Fibroblast of upper back skin (primary cell): ENCODE measurements around the gene TRAF2.

Source experiments
- DNase-seq: peaks from one replicate; pipeline ENCODE4 v3.0.0-alpha.2; 2013

Gene TRAF2

DNA sequence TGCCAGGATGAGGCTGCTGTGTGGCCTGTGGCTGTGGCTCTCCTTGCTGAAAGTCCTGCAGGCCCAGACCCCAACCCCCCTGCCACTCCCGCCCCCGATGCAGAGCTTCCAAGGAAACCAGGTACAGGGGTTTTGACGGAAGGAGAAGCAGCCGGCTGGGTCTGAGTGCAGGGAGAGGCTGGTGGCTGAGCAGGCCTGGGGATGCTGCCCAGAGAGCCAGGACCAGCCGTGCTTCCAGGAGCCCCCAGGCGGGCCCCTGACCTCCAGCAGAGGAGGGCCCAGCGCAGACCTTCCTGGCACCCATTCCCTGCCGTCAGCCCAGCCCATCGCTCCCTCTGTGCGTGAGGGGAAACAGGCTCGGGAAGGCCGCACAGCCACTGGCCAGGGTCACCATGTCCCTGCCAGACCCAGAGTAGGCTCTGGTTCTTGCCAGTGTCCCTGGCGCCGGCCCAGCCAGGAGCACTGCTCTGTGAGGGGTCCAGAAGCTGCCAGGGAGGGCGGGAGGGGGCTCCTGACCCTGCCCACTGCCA is 66.1 kb downstream of the TRAF2 start:
- DNase-seq, result no peak

DNA sequence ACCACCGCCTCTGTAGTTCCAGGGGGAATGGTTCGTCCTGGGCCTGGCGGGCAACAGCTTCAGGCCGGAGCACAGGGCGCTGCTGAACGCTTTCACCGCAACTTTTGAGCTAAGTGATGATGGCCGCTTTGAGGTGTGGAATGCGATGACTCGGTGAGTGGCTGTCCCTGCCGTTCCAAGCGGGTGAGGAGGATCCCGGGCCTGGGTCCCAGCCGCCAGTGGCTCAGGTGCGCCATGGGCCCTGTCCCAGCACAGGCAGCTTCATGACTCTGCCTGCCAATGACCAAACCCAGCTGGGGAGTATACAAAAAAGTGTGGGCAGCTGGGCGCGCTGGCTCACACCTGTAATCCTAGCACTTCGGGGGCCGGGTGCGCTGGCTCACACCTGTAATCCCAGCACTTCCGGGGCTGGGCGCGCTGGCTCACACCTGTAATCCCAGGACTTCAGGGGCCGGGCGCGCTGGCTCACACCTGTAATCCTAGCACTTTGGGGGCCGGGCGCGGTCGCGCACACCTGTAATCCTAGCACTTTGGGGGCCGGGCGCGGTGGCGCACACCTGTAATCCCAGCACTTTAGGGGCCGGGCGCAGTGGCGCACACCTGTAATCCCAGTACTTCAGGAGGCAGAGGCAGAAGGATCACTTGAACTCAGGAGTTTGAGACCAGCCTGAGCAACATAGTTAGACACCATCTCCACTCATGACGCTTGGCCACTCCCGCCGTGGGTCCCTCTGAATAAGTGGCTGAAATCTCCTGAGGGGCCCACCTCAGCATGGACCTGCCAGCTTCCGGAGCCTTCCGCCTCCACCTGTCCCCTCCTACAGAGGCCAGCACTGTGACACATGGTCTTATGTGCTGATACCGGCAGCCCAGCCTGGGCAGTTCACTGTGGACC is 66.8 kb downstream of the TRAF2 start:
- DNase-seq, result no peak

DNA sequence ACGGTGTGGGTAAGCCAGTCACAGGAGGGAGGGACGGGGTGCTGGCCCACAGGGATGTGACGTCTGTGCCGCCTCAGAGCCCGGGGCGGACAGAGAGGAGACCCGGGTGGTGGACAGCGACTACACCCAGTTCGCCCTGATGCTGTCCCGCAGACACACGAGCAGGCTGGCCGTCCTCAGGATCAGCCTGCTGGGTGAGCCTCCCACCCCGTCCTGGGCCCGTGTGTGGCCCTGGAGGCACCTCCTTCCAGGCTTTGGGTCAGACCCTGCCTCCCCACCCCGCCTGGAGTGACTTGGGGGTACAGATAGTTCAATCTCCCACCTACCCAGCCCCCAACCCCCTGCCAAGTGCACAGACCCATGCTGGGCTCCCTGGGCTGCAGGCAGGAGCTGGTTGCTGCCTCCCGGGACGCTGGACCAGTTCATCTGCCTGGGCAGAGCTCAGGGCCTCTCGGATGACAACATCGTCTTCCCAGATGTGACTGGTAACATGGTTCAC is 67.5 kb downstream of the TRAF2 start:
- DNase-seq, result no peak

DNA sequence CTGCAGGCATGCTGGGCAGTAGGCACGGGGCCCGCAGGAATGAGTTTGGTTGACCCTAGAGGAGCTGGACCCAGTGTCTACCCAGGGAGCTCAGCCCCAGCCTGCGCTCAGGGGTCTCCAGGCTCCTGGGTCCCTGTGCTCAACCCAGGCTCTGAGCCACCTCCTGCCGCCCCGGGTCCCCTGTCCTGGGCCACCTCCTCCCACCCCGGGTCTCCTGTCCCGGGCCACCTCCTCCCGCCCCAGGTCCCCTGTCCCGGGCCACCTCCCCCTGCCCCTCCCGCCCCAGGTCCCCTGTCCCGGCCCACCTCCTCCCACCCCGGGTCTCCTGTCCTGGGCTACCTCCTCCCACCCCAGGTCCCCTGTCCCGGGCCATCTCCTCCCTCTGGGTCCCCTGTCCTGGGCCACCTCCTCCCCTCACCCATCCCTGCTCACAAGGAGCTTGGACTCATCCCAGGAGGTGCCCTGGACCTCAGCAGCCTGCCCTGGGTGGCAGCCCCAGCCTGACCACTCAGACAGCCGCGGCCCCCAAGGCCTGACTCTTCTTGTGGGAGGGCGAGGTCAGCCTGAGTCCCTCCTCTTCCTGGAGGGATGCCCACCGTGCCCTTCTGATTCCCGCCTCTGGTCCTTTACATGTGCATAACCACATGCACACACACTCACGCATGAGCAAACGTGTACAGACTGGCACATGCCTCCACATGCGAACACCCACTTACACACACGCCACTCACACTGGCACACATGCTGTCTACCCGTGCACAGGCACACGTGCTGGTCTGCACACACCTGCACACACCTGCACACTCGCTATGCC is 68.2 kb downstream of the TRAF2 start:
- DNase-seq, result no peak

DNA sequence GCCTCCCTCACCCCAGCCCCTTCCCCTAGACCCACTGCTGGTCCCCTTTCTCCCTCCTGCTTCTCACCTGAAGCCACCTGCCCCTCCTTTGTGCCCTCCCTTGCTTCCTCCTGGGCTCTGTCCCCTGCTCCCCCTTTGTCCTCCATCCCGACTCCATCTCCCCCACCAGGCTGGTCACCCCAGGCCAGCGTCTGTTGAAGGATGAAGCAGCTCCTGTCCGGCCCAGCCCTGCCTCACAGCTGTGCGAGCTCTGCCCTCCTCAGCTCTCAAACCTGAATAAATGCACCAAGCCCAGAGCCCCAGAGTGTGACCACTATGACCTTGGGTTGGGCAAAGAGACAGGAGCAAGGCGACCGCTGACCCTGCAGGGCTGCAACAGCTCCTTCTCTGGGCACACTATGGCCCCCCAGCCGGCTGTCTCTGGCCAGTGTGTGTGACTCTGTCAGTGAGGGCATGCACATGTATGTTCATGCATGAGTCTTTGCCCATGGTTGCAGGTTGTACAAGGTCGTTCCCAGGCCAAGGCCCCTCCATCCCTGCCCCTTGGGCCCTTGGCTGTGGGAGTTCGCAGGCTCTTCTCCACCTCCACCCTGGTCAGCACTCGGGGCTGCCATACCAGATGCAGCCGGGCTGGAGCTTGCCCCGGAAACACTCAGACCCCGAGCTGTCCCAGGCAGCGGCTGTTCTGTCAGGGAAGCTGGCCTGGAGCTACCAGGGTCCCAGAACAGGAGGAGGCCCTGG is 69.1 kb downstream of the TRAF2 start:
- DNase-seq, result no peak

DNA sequence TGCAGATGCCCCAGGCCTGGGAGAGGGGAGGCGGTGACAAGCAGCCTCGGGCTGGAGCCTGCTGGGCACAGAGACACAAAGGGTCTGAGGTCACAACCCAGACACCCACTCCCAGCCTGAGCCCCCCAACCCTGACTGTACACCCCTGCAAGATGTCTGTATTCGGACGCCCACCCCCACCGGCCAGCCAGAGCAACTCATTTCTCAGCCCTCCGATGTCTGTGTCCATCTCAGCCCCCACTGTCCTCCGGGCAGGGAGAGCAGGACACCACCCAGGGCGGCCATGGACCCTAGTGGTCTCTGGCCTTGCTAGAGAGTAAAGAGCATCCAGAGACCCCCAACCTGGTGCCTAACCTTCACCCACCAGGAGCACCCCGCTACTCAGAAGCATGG is 69.6 kb downstream of the TRAF2 start:
- no peak for DNase-seq

DNA sequence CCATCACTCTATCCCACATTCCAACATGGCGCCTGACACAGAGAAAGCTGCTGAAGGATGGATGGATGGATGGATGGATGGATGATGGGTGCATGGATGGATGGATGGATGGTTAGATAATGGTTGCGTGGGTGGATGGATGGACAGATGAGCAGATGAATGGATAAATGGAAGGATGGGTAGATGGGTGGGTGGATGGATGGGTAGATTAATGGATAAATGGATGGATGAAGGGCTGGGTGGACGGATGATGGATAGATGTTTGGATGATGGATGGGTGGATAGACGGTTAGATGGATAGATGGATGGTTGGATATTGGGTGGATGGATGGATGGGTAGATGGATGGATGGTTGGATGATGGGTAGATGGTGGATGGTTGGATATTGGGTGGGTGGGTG is 70.3 kb downstream of the TRAF2 start:
- no peak for DNase-seq

DNA sequence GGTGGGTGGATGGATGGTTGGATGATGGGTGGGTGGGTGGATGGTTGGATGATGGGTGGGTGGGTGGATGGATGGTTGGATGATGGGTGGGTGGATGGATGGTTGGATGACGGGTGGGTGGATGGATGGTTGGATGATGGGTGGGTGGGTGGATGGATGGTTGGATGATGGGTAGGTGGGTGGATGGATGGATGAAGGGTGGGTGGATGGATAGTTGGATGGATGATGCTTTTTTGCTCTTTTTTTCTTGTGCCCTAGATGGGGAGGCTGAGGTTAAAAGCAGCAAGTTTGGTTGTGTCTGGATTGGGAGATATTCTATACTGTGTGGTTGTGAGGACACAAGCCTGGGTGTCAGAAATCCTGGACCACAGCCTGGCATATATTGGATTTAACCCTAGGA is 71.1 kb downstream of the TRAF2 start:
- DNase-seq, result no peak

DNA sequence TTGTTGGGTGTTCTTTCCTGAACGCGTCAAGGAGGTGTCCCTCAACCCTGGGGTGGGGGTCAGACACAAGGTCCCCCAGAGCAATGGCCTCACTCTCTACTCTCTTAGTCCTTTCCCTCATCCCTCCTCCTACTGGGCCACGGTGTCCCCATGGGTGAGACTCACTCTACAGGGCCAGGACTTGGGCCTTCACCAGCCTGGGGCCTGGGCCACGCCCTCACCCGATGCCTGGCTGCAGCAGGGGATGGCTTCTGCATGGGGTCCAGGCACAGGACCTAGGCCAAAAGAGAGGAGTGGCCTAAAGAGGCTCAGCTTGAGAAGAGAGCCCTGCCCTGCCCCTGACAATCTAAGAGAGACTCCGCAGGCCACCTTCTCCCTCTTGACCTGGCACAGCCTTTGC is 71.6 kb downstream of the TRAF2 start:
- DNase-seq, result no peak

DNA sequence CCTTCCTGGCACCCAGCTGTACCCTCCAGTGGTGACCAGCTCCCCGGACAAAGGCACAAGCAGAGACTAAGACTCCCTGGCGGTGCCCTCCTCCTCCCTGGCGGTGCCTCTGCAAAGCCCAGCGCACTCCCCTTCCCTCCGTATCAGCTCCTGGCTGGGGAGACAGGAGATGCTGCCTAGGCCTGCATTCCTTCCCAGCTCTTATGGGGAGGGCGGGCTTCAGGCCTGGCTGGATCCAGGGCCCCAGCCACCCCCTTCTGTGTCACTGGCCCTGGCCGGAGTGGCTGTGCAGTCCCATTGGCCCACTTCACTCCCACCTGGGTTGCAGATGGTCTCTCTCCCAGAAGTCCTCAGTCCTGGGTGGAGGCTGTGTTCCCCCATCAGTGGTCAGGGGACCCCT is 72.2 kb downstream of the TRAF2 start:
- no peak for DNase-seq

DNA sequence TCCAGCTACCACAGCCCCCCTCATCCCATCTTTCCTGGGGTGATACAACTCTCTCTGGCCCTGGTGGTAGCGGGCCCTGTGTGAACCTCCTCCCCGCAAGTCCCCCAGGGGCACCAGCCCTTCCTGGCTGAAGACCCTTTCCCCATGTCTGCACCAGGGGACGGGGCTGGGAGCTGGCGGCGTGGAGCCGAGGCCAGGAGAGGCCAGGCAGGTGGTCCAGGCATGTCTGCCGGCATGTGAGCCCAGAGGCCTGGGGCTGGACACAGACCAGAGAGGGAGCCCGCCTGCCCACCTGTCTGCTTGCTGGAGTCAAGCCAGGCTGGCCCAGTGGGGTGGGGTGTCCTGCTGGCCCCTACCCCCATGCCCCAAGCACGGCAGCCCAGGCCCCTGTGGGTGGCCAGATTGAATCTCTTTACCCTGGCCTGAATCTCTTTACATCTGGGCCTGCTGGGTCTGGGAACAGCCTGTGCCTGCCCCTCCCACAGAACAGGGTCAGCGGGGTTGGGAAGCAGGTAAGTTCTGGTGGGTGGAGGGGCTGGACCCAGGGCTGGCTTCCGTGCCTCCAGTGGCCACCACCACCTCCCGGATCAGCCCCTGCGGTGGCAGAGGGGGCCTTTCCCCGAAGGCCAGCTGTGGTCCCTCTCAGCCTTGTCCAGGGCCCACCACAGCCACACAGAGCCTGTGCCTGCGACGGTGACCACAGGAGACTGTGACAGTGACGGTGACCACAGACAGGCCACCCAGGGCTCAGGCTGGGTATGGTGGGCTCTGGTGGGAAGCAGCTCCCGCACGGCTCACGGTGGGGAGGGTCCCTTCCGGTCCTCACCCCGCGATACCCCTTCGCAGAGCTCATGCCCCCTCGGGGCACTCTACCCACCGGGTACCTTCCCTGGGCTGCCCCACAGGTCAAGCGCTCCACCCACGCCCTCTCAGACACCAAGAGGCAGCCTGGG is 72.9 kb downstream of the TRAF2 start:
- no peak for DNase-seq

DNA sequence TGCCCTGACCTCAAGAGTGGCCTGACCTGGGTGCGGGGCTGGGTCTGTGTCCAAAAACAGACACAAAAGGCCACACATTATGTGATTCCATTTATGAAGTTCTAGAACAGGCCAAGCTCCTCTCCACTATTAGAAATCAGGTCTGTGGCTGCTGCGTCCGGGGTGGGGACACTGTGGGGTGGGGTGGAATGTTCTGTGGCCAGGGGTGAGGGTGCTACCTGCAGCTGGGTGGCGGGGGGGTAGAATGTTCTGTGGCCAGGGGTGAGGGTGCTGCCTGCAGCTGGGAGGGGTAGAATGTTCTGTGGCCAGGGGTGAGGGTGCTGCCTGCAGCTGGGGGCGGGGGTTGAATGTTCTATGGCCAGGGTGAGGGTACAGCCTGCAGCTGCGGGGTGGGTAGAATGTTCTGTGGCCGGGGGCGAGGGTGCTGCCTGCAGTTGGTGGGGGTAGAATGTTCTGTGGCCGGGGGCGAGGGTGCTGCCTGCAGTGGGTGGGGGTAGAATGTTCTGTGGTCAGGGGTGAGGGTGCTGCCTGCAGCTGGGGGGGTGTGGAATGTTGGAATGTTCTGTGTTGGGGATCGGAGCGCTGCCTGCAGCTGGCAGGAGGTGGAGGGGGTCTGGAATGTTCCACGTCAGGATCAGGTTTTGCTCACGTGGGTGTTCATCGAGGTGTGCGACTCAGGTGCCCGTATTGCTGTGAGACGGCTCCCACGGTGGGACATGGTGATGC is 74.1 kb downstream of the TRAF2 start:
- no peak for DNase-seq

DNA sequence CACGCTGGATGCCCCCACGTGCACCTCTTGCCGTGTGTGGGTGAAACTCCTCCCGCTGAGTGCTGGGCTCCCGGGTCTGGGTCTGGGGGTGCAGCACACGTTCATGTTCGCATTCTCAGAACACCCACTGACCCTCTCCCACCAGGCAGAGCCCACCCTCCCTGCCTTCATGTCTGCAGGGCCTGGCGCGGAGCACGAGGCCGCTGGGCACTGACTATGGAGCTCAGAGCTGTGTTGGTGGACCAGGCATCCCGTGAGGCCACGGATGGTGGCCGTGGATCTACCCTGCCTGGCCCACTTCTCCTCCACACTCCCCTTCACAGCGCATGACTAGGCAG is 74.6 kb downstream of the TRAF2 start:
- no peak for DNase-seq

DNA sequence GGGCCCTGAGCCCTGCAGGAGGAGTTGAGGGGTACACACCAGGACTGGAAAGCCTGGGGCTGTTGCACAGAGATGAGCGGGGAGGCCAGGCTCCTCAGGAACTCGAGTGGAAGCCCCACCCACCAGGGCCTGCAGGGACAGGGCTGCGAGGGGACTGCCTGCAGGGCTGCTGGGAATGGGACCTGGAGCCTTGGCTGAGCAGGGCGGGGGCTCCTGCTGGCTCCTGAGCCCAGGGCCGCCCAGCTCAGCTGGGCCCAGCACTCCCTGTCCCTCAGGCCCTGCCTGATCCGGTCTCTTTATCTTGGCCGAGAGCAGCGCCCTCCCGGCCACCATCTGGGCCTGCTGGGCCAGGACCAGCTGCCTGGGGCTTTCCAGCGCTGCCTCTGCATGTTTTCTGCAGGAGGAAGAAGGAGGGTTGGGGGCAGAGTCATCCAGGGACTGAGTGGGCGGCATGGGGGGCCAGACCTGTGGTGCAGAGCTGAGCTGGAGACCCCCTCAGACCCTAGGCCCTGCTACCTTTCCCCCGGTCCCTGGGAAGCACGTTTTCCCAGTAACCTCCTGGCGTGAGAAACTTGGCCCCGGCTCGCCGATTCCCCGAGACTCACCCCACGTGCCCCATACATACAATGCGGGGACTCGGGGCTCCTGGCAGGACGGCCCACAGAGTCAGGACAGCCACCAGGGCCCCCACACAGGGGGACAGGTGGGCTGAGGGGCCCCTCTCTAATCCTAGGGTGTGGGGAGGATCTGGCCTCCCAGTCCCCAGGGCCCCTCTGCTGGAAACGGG is 75.2 kb downstream of the TRAF2 start:
- DNase-seq, result no peak

DNA sequence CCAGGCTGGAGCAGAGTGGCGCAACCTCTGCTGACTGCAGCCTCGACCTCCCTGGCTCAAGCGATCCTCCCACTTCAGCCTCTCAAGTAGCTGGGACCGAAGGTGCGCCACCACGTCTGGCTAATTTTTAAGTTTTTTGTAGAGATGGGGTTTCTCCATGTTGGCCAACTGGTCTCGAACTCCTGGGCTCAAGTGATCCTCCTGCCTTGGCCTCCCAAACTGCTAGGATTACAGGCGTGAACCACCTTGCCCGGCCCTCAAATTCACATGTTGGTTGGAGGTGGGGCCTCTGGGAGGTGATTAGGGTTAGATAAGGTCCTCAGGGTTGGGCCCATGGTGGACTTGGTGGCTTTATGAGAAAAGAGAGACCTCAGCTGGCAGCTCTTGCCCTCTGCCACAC is 75.8 kb downstream of the TRAF2 start:
- no peak for DNase-seq

DNA sequence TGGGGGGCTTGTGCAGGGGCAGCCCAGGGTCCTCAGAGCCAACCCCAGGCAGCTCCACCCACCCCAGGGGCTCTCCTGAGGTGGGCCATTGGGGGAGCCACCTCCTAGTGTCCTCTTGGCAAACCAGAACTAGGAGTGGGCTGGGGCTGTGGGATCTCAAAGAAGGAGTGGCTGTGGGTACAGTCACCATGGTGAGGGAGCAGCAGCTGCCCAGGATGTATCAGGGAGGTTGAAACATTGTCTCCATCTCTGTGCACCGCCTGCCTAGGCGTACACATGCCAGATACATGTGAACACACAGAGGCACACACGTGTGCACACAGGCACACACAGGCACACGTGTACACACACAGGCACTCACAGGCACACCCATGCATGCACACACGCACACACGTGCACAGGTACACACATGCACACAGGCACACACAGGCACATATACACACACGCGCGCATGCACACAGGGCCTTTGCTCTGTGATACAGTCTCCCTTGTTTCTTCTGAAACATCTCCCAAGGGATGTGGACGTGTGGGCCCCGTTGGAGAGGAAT is 76.5 kb downstream of the TRAF2 start:
- no peak for DNase-seq

DNA sequence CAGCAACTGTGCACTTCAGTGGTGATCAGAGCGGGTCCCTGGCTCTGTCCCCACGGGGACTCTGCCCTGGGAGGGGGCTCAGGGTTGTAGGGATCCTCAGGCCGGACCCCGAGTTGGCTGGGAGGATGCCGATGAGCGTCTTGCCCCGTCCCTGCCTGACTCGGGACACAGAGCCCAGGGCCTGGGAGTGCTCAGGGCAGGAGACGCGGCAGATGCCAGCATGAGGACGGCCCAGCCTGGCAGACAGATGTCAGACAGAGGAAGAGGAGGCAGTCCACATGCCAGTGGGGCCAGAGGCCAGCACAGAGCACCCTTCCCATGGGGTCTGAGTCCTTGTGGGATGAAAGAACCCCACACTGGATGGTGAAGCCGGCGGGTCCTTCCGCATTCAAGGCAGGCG is 77.0 kb downstream of the TRAF2 start:
- no peak for DNase-seq

DNA sequence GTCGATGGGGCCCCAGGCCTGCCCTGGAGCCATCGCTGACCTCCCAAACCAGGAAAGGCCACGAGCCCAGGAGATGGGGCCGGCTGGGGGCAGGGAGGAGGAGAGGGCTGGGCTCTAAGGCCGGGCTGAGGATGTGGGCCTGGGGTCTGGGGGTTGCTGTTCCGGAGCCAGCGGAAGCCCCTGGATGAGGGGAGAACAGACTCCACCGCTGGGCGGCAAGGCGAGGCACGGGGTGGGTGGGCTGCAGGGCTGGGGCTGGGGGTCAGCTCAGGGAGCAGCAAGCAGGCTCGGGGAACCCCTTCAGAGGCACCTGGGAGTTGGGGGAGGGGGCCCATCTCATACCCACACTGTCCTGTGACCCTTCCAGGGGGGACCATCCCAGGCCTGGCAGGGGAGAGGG is 77.4 kb downstream of the TRAF2 start:
- DNase-seq, result no peak

DNA sequence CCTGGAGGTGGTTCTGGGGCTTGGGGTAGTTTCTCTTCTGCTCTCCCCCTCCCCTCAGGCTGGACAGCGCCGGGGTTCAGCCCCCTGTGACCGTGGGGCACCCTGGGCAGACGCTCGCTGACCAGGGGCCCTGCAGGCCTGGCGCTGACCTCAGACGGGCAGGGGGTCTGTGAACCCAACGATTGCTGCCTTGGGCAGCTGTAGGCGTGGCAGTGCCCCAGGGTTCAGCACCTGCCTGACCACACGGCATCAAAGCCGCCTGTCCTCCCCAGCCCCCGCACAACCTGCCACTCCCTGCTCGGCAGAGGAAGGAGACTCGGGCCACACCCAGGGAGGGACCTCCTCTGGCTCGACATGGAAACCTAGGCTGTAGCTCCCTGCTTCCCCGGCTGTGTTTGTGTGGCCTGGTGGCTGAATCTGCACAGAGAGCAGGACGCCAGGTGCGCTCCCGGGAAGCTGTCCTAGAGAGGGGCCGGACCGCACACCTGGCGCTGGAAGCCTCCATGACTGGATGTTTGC is 77.9 kb downstream of the TRAF2 start:
- DNase-seq, result no peak
